ENCODE data around the gene LITAFD. TPM values are rescaled to one million over a fixed set of nuclear protein-coding genes. Genes with fewer than 3 reads are reported as not detected.

The LITAFD gene
- total RNA-seq, 1 experiment from 2014 or later, result not detected

- no peaks in the 10 kb centered on the region for H3K9me2 ChIP-seq (ENCODE audit: insufficient read depth)
- BruUV-seq (replicated peaks), result no TSS peak
- no peak for DNase-seq (ENCODE audit: low read depth, low spot score)
- peaks cover 0 to 3% of the 10 kb centered on the region in 2 experiments; a peak in 2 of 4 replicates for H3K36me3 ChIP-seq (ENCODE audit: control insufficient read depth in 1 of 2, insufficient read depth in 2 of 2, low read length in 2 of 2)
- POLR2A ChIA-PET, result no interaction called here
- no peaks in the 10 kb centered on the region for H3K27me3 ChIP-seq (ENCODE audit: insufficient read depth, low read length)
- RAD21 ChIA-PET (ENCODE audit: low non-redundant PET in 1 of 2, low total read pairs in 2 of 2, uncharacterized antibody in 2 of 2, unreplicated experiment in 2 of 2), result no interaction called here
- CTCF ChIA-PET, result interaction anchor here (1.8 kb wide), 1 partner anchor 253 kb away, joined by 5 read pairs; no protein-coding TSS in a partner anchor
- H3K27ac ChIP-seq (ENCODE audit: low read depth, low read length), result no peak overlapping the region; the same call in 1 of the 2 replicates
- H3K79me2 ChIP-seq (ENCODE audit: insufficient read depth, low read length), result no peaks in the 10 kb centered on the region
- no peaks in the 10 kb centered on the region for H3K9me3 ChIP-seq (ENCODE audit: control insufficient read depth in 1 of 2, insufficient read depth in 1 of 2, low read depth in 1 of 2, low read length in 2 of 2)
- intact Hi-C loops (cut with micrococcal nuclease), result no loop called here
- H3K4me3 ChIP-seq (replicated peaks in 1 of 2; ENCODE audit: low read depth in 1 of 2, low read length in 2 of 2), result no peak overlapping the region
- H3K4me2 ChIP-seq (ENCODE audit: low read length), result peak overlapping the region; percentile 25; the same call in 1 of the 2 replicates
- ATAC-seq, result peak; percentile 14; the same call in 1 of the 2 replicates
- no peak overlapping the region for H3K9ac ChIP-seq (ENCODE audit: low read length)
- no peaks in the 10 kb centered on the region for H4K20me1 ChIP-seq (ENCODE audit: insufficient read depth)
- TF ChIP-seq, protein P1, sequence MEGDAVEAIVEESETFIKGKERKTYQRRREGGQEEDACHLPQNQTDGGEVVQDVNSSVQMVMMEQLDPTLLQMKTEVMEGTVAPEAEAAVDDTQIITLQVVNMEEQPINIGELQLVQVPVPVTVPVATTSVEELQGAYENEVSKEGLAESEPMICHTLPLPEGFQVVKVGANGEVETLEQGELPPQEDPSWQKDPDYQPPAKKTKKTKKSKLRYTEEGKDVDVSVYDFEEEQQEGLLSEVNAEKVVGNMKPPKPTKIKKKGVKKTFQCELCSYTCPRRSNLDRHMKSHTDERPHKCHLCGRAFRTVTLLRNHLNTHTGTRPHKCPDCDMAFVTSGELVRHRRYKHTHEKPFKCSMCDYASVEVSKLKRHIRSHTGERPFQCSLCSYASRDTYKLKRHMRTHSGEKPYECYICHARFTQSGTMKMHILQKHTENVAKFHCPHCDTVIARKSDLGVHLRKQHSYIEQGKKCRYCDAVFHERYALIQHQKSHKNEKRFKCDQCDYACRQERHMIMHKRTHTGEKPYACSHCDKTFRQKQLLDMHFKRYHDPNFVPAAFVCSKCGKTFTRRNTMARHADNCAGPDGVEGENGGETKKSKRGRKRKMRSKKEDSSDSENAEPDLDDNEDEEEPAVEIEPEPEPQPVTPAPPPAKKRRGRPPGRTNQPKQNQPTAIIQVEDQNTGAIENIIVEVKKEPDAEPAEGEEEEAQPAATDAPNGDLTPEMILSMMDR (IDR thresholded peaks at IDR 0.05 in 2 of 3, conservative IDR thresholded peaks at IDR 0.05 in 1 of 3; ENCODE audit: borderline replicate concordance in 1 of 3, insufficient read depth in 1 of 3, low read depth in 2 of 3, low read length in 2 of 3), result 0 out of 6 replicates have a peak, but pooled peaks of 1 of the 3 experiments have one; percentile 9
- TF ChIP-seq, protein P2, sequence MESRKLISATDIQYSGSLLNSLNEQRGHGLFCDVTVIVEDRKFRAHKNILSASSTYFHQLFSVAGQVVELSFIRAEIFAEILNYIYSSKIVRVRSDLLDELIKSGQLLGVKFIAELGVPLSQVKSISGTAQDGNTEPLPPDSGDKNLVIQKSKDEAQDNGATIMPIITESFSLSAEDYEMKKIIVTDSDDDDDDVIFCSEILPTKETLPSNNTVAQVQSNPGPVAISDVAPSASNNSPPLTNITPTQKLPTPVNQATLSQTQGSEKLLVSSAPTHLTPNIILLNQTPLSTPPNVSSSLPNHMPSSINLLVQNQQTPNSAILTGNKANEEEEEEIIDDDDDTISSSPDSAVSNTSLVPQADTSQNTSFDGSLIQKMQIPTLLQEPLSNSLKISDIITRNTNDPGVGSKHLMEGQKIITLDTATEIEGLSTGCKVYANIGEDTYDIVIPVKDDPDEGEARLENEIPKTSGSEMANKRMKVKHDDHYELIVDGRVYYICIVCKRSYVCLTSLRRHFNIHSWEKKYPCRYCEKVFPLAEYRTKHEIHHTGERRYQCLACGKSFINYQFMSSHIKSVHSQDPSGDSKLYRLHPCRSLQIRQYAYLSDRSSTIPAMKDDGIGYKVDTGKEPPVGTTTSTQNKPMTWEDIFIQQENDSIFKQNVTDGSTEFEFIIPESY (IDR thresholded peaks at IDR 0.05; ENCODE audit: extremely low read depth, insufficient replicate concordance, low read length), result no peak
- H3K4me1 ChIP-seq (ENCODE audit: control insufficient read depth in 1 of 2, insufficient read depth in 2 of 2, low read length in 2 of 2), result peaks cover 13 to 31% of the 10 kb centered on the region in 2 experiments
- H2AFZ ChIP-seq (ENCODE audit: low read depth, low read length, poor library complexity, severe bottlenecking), result no peak overlapping the region
Observed at GRCh38 chr16:8885674-8886592, 3.8 kb downstream of the LITAFD start.
